GM19463 (cell line): ENCODE measurements around the gene EXO1.

Source experiments
- ATAC-seq: cut with Tn5 transposase; IDR thresholded peaks from one replicate; pipeline ENCODE4 v1.9.1; 2021; ENCODE audit warnings: mild to moderate bottlenecking, moderate library complexity; ENCODE audit not compliant: unreplicated experiment

Gene EXO1

GRCh38 chr1:241883159-241883558 is 35.2 kb downstream of the EXO1 start:
- no peak for ATAC-seq

GRCh38 chr1:241888232-241888631 is 40.2 kb downstream of the EXO1 start:
- no peak for ATAC-seq

GRCh38 chr1:241891296-241891695 is 43.3 kb downstream of the EXO1 start:
- ATAC-seq: no peak

- no peak for ATAC-seq
Measured at GRCh38 chr1:241894016-241894415, 46.0 kb downstream of the EXO1 start.

- peak; percentile 69 for ATAC-seq
Measured at GRCh38 chr1:241895013-241895412, 47.0 kb downstream of the EXO1 start.

GRCh38 chr1:241896670-241896962 is 48.6 kb downstream of the EXO1 start:
- no peak for ATAC-seq

- ATAC-seq: no peak
Measured at GRCh38 chr1:241899210-241899609, 51.2 kb downstream of the EXO1 start.

GRCh38 chr1:241900381-241900780 is 52.4 kb downstream of the EXO1 start:
- no peak for ATAC-seq

- ATAC-seq: no peak
Measured at GRCh38 chr1:241902391-241903065, 54.5 kb downstream of the EXO1 start.

- no peak for ATAC-seq
Measured at GRCh38 chr1:241916196-241916595, 68.2 kb downstream of the EXO1 start.

- ATAC-seq: no peak
Measured at GRCh38 chr1:241917487-241917886, 69.5 kb downstream of the EXO1 start.

GRCh38 chr1:241918879-241919278 is 70.9 kb downstream of the EXO1 start:
- no peak for ATAC-seq

- ATAC-seq: no peak
Measured at GRCh38 chr1:241924080-241924808, 76.2 kb downstream of the EXO1 start.

GRCh38 chr1:241926141-241926540 is 78.1 kb downstream of the EXO1 start:
- ATAC-seq: no peak

GRCh38 chr1:241927321-241927720 is 79.3 kb downstream of the EXO1 start:
- no peak for ATAC-seq

- ATAC-seq: no peak
Measured at GRCh38 chr1:241932845-241933244, 84.8 kb downstream of the EXO1 start.

- no peak for ATAC-seq
Measured at GRCh38 chr1:241934201-241934848, 86.3 kb downstream of the EXO1 start.

- ATAC-seq: no peak
Measured at GRCh38 chr1:241934866-241935265, 86.9 kb downstream of the EXO1 start.
